KBM-7 (cell line): ENCODE measurements around the gene FECH.
"Not testable (repeated sequence)": the region's sequence is repeated elsewhere in the genome, so short reads cannot be mapped to it uniquely, and the experiment has no call there.

Experiments
- DNase-seq: peaks from one replicate; pipeline ENCODE4 v3.0.0-alpha.2; 2015
- in situ Hi-C: fragments of 300-500 bp; cut with MboI; formaldehyde crosslinking; loops from 2 replicates; pipeline ENCODE4 v1.14.3; 2020; ENCODE audit warnings: low sequenced_read_pairs, low pct_unique_long_range_greater_than_20kb, mixed read lengths

FECH gene

GRCh38 chr18:57538614-57539013, 47.9 kb downstream of the FECH start:
- in situ Hi-C loops: no loop called here
- DNase-seq: no peak

GRCh38 chr18:57534511-57534909, 52.0 kb downstream of the FECH start:
- DNase-seq: no peak
- in situ Hi-C loops: no loop called here

GRCh38 chr18:57533868-57534510, 52.5 kb downstream of the FECH start:
- no peak for DNase-seq
- in situ Hi-C loops: no loop called here

- peak; percentile 88 for DNase-seq
- in situ Hi-C loops: no loop called here
These were observed 53.3 kb downstream of the FECH start for GRCh38 chr18:57533006-57533867.

GRCh38 chr18:57529151-57529550, 57.4 kb downstream of the FECH start:
- DNase-seq: no peak
- in situ Hi-C loops: no loop called here

- in situ Hi-C loops: no loop called here
- no peak for DNase-seq
These were observed 58.8 kb downstream of the FECH start for GRCh38 chr18:57527556-57528229.

- in situ Hi-C loops: no loop called here
- peak; percentile 41 for DNase-seq
These were observed 63.1 kb downstream of the FECH start for GRCh38 chr18:57523171-57523956.

GRCh38 chr18:57522348-57522747, 64.2 kb downstream of the FECH start:
- in situ Hi-C loops: not testable (repeated sequence)

GRCh38 chr18:57519668-57520424, 66.7 kb downstream of the FECH start:
- in situ Hi-C loops: no loop called here
- DNase-seq: no peak

More at GRCh38 chr18:57522348-57522747, 64.2 kb downstream of the FECH start:
- not testable (repeated sequence) for DNase-seq

GRCh38 chr18:57518533-57518932, 68.0 kb downstream of the FECH start:
- DNase-seq: no peak
- in situ Hi-C loops: no loop called here

- DNase-seq: peak; percentile 88
- in situ Hi-C loops: no loop called here
These were observed 70.4 kb downstream of the FECH start for GRCh38 chr18:57516056-57516455.

- in situ Hi-C loops: no loop called here
- DNase-seq: no peak
These were observed 81.3 kb downstream of the FECH start for GRCh38 chr18:57505231-57505630.

- DNase-seq: no peak
These were observed 83.9 kb downstream of the FECH start for GRCh38 chr18:57502624-57503023.

GRCh38 chr18:57498682-57499256, 87.7 kb downstream of the FECH start:
- DNase-seq: no peak
- in situ Hi-C loops: no loop called here

More at GRCh38 chr18:57502624-57503023, 83.9 kb downstream of the FECH start:
- in situ Hi-C loops: no loop called here
